SW480 (cell line): ENCODE measurements around the gene ANKRD22.

ENCODE experiments used
- DNase-seq: peaks from one replicate; pipeline ENCODE4 v3.0.0-alpha.2; 2016; ENCODE audit warnings: low spot score

The ANKRD22 gene

DNA sequence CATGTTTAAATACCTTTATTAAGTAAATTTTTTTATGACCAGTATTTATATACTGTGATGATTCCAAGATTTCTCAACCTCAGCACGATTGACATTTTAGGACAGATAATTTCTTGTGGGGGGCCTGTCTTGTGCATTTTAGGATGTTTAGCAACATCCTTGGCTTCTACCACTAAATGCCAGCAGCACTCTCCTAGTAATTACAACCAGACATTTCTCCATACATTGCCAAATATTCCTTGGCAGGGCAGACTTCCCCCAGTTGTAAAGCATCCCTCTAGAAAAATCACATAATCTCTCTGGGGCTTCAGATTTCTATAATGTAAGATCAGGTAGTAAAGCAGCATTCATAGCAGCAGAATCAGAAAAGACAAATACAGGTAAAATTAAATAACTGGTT, 56.9 kb downstream of the ANKRD22 start:
- DNase-seq, result no peak

DNA sequence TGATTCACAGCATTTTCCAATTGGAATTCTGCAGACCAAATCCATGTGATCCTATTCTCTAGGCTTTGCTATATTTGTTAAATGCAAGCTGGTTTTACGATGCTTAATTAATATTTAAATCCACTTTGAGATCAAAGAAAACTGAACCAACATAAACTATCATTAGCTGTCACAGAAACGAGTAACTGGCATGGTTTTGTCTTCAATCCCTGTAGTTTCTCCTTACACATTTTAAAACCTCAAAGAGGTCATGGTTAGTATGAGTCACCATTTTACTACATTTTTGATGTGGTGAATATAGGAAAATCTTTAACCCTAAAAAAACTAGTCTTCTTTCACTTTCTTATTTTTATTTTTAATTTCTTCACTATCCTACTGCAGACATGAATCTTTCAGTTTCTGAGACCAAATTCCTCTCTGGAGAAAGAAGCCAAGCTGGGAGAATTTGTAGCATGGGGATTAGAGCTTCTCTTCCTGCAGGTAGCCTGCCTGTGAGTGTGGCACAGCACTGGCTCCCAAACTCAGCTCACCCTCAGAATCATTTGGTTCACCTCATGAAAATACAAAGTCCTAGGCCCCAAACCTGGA, 57.8 kb downstream of the ANKRD22 start:
- peak; percentile 88 for DNase-seq

DNA sequence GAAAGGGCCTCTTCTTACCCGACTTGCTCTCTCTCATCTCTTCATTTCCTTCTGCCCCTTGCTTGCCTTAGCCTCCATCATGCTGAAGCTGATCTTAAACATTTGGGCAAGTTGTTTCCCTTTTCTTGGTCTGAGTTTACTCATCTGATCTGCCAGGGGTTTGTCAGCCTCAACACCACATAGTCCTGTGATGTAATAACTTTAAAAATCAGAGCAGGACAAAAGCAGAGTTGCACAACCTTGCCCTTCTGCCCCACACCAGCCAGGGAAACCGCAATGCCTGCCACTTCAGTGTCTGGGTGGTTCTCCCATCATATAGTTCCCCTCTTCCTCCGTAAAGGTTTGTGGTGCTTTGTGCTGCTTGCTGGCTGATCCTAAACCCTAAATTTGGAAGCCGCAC, 59.0 kb downstream of the ANKRD22 start:
- peak; percentile 63 for DNase-seq

DNA sequence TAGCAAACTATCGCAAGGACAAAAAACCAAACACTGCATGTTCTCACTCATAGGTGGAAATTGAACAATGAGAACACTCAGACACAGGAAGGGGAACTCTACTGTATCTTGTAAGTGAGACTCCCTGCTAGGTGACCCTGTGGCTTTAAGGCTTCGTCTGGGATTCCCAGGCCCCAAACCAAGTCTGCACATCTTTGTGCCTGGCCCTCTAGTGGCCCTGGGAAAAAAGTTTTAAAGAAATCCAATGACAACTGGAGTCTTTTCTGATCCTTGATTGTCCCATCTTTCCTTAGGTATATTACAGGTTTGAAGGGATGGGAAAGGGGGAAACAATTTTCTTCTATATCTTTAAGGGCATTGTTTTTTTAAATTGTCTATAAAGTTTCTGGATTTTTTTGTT, 59.7 kb downstream of the ANKRD22 start:
- DNase-seq, result peak; percentile 25

DNA sequence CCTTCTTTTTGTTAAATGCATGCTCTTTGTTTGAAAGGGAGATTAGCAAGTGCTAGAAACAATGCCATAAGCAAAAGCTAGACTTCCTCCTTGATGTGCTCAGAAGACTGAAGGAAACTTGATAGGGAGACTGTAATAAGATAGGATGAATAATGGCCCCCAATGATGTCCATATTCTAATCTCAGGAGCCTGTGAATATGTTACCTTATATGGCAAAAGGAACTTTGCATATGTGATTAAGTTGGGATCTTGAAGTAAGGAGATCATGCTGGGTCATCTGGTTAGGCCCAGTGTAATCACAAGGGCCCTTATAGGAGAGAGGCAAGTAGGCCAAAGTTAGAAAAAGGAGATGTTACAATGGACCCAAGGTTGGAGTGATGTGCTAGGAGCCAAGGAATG, 62.7 kb downstream of the ANKRD22 start:
- no peak for DNase-seq

DNA sequence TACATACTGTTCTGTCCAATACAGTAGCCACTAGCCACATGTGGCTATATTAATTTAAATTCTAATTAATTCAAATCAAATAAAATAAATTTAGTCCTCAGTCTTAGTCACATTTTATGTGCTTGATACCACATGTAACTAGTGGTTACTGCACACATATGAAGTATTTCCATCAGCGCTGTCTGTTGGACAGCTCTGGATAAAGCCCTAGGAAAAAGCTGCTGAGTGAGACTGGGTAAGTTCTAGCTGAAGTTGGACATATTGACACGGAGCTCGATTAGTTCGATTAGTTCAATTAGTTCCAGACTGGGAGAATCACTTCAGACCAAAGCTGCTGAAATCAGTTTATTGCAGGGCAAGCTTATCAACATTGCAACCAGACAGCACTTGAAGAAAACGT, 64.2 kb downstream of the ANKRD22 start:
- no peak for DNase-seq

DNA sequence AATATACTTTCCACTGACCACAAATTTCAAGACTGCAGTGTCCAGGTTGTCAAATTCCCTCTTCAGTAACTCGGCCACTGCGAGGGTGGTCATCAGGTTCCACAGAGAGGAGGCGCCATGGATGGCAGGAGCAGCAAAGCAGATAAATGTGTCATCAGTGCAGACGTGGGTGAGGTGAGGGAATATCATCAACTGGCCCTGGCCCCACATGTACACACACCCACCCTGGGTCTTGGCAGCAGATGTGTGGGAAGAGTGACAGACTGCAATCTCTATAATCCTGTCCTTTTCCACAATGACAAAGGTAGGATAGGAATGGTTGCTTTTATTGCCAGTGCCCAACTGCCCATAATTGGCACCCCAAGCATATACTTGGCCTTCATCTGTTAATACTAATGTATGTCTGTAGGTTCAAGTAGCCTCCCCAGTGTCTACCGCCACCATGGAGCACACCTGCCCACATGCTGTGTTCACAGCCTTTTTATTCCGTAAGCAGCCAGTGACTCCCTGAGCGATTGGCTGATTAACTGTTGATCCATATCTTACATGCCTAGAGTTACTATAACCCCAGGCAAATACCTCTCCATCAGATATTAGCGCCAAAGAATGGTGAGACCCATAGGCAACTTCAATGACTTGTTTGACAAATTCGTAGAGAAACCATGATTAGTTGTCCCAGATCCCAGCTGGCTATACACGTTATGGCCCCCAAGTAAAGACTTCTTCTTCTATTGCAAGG, 65.4 kb downstream of the ANKRD22 start:
- DNase-seq, result no peak

DNA sequence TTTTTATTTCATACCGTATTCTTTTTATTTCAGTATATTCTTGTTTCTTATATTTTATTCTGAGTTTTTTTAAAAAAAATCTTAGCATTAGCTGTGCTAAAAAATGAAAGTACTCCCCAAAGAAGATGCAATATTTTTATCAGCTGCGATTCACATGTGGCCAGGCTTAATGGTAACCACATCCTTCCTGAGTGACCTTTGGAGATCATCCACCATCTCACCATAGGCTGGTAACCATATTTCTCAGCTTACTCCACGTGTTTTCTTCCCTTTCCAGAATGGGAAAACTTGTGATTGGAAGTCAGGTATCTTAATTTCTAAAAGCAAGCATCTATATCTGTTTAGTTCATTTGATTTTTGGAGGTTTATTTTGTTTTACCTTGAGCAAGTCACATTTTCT, 67.9 kb downstream of the ANKRD22 start:
- no peak for DNase-seq

DNA sequence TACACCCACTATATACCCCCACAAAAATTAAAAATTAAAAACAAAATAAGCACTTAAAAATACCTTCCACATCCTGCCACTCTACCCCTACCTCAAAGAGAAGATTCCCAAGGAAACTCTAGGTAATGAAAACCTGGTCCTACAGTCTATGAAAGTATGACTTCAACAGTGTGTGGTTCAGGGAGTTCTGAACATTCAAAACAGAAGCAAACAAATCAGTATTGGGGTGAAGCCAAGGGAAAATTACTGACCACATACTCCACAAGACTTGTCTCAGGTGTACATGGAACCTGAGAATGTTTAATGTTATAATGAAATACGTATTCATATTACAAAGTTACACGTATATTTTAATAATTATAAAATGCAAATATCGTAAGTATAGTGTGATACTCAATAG, 69.4 kb downstream of the ANKRD22 start:
- DNase-seq, result no peak

DNA sequence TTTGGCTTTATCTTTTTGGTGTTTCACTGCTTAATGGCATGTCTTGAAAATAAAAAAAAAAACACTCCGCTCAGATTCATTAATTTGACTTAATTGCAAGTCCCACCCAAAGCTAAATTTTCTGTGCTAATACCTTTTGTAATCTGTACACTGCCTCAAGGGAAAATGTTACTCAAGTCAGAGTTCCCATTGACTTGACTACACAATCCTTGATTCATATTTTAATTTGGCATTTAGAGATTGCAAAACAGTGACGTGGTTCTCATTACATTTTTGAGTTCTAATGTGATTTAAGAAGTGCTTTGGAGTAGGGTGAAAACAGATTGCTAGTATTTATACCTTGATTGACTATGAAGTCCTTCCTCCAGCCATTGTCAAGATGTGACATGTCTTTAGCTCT, 70.4 kb downstream of the ANKRD22 start:
- no peak for DNase-seq
